ENCODE data around the gene SLC16A2. TPM values are rescaled to one million over a fixed set of nuclear protein-coding genes. Genes with fewer than 3 reads are reported as not detected.

The SLC16A2 gene
- total RNA-seq, 2 experiments from 2014 or later, result 0.16 to 0.22 TPM

GRCh38 chrX:74449937-74450330 is 28.6 kb downstream of the SLC16A2 start:
- no peak overlapping the region for H3K4me3 Mint-ChIP-seq
- no peaks in the 10 kb centered on the region for H3K9me3 Mint-ChIP-seq
- no peaks in the 10 kb centered on the region for H3K36me3 Mint-ChIP-seq (ENCODE audit: low read depth)
- POLR2A ChIA-PET, result no interaction called here
- Histone ChIP-seq H3K27ac (ENCODE audit: low read depth in 1 of 2, low read length in 2 of 2) (no peak overlapping the region), H3K4me1 (ENCODE audit: insufficient read depth, low read length) (peaks cover 4% of the 10 kb centered on the region), H3K36me3 (ENCODE audit: insufficient read depth, low read length) (no peaks in the 10 kb centered on the region), H3K4me3 (ENCODE audit: low read length) (no peak overlapping the region), H3K9me3 (ENCODE audit: control insufficient read depth in 1 of 2, insufficient read depth in 1 of 2, low read length in 2 of 2) (no peaks in the 10 kb centered on the region), H3K27me3 (ENCODE audit: control insufficient read depth in 1 of 2, insufficient read depth in 2 of 2, low read length in 2 of 2) (no peaks in the 10 kb centered on the region)
- ATAC-seq (ENCODE audit: poor library complexity), result no peak
- CTCF ChIA-PET, result no interaction called here
- H3K27me3 Mint-ChIP-seq, result no peaks in the 10 kb centered on the region
- H3K4me1 Mint-ChIP-seq (ENCODE audit: low read depth), result peaks cover 8% of the 10 kb centered on the region
- TF ChIP-seq CTCF (IDR thresholded peaks at IDR 0.05), result no peak
- H3K27ac Mint-ChIP-seq, result no peak overlapping the region
- no peak for DNase-seq
- intact Hi-C loops (cut with DNase I, micrococcal nuclease), result no loop called here

GRCh38 chrX:74450803-74451449 is 29.6 kb downstream of the SLC16A2 start:
- Histone ChIP-seq H3K4me1 (ENCODE audit: insufficient read depth, low read length) (peaks cover 4% of the 10 kb centered on the region), H3K27me3 (ENCODE audit: control insufficient read depth in 1 of 2, insufficient read depth in 2 of 2, low read length in 2 of 2) (no peaks in the 10 kb centered on the region), H3K36me3 (ENCODE audit: insufficient read depth, low read length) (no peaks in the 10 kb centered on the region), H3K9me3 (ENCODE audit: control insufficient read depth in 1 of 2, insufficient read depth in 1 of 2, low read length in 2 of 2) (no peaks in the 10 kb centered on the region), H3K4me3 (ENCODE audit: low read length) (no peak overlapping the region), H3K27ac (ENCODE audit: low read depth in 1 of 2, low read length in 2 of 2) (no peak overlapping the region)
- POLR2A ChIA-PET, result no interaction called here
- ATAC-seq (ENCODE audit: poor library complexity), result no peak
- peak in 2 of 14 experiments; percentile 32 to 38 for DNase-seq
- no peaks in the 10 kb centered on the region for H3K36me3 Mint-ChIP-seq (ENCODE audit: low read depth)
- TF ChIP-seq CTCF (IDR thresholded peaks at IDR 0.05), result no peak
- CTCF ChIA-PET, result no interaction called here
- H3K9me3 Mint-ChIP-seq, result no peaks in the 10 kb centered on the region
- peaks cover 8% of the 10 kb centered on the region for H3K4me1 Mint-ChIP-seq (ENCODE audit: low read depth)
- no peak overlapping the region for H3K27ac Mint-ChIP-seq
- intact Hi-C loops (cut with DNase I, micrococcal nuclease), result no loop called here
- no peaks in the 10 kb centered on the region for H3K27me3 Mint-ChIP-seq
- H3K4me3 Mint-ChIP-seq, result no peak overlapping the region

- H3K9me3 Mint-ChIP-seq, result no peaks in the 10 kb centered on the region
- intact Hi-C loops (cut with DNase I, micrococcal nuclease), result no loop called here
- Histone ChIP-seq H3K4me1 (ENCODE audit: insufficient read depth, low read length) (peaks cover 4% of the 10 kb centered on the region), H3K27me3 (ENCODE audit: control insufficient read depth in 1 of 2, insufficient read depth in 2 of 2, low read length in 2 of 2) (no peaks in the 10 kb centered on the region), H3K27ac (ENCODE audit: low read depth in 1 of 2, low read length in 2 of 2) (no peak overlapping the region), H3K9me3 (ENCODE audit: control insufficient read depth in 1 of 2, insufficient read depth in 1 of 2, low read length in 2 of 2) (no peaks in the 10 kb centered on the region), H3K36me3 (ENCODE audit: insufficient read depth, low read length) (no peaks in the 10 kb centered on the region), H3K4me3 (ENCODE audit: low read length) (no peak overlapping the region)
- peaks cover 8% of the 10 kb centered on the region for H3K4me1 Mint-ChIP-seq (ENCODE audit: low read depth)
- TF ChIP-seq CTCF (IDR thresholded peaks at IDR 0.05), result no peak
- no peaks in the 10 kb centered on the region for H3K27me3 Mint-ChIP-seq
- DNase-seq (no peak), ATAC-seq (ENCODE audit: poor library complexity) (no peak)
- POLR2A ChIA-PET, result no interaction called here
- H3K36me3 Mint-ChIP-seq (ENCODE audit: low read depth), result no peaks in the 10 kb centered on the region
- CTCF ChIA-PET, result no interaction called here
- H3K27ac Mint-ChIP-seq, result no peak overlapping the region
- H3K4me3 Mint-ChIP-seq, result no peak overlapping the region
Observed at GRCh38 chrX:74451450-74452198, 30.3 kb downstream of the SLC16A2 start.

Measured in CD4-positive, alpha-beta T cell (primary cell).